Measurements from ENCODE around the gene TSHR.
"Not testable (repeated sequence)": the region's sequence is repeated elsewhere in the genome, so short reads cannot be mapped to it uniquely, and the experiment has no call there.

The TSHR gene

GRCh38 chr14:80955416-80955941 lies at the start of gene TSHR:
Gene TSHR (plus strand): TSS chr14:80955621. CDS start chr14:80955681, 60 bp downstream.
- DNase-seq: no peak

GRCh38 chr14:80906336-80906735 lies 49.1 kb upstream of the TSHR start:
- DNase-seq: no peak

GRCh38 chr14:80906946-80907345 lies 48.5 kb upstream of the TSHR start:
- no peak for DNase-seq

- not testable (repeated sequence) for DNase-seq
These were observed 43.4 kb upstream of the TSHR start for GRCh38 chr14:80912013-80912412.

- DNase-seq: no peak
These were observed 35.8 kb upstream of the TSHR start for GRCh38 chr14:80919622-80920021.

- DNase-seq: no peak
These were observed 32.1 kb upstream of the TSHR start for GRCh38 chr14:80923368-80923767.

GRCh38 chr14:80924365-80925103 lies 30.9 kb upstream of the TSHR start:
- DNase-seq: no peak

GRCh38 chr14:80926397-80927082 lies 28.9 kb upstream of the TSHR start:
- DNase-seq: no peak

- DNase-seq: no peak
These were observed 28.1 kb upstream of the TSHR start for GRCh38 chr14:80927083-80927989.

GRCh38 chr14:80930095-80930494 lies 25.3 kb upstream of the TSHR start:
- DNase-seq: no peak

- DNase-seq: no peak
These were observed 24.5 kb upstream of the TSHR start for GRCh38 chr14:80930836-80931389.

GRCh38 chr14:80933282-80933681 lies 22.1 kb upstream of the TSHR start:
- no peak for DNase-seq

GRCh38 chr14:80933686-80934085 lies 21.7 kb upstream of the TSHR start:
- no peak for DNase-seq

- no peak for DNase-seq
These were observed 15.3 kb upstream of the TSHR start for GRCh38 chr14:80940146-80940545.

GRCh38 chr14:80941241-80942185 lies 13.9 kb upstream of the TSHR start, which contains the start of gene CEP128:
Gene CEP128 (minus strand): TSS chr14:80941738.
- DNase-seq: peak; percentile 78 to 84

GRCh38 chr14:80942191-80942600 lies 13.2 kb upstream of the TSHR start:
- DNase-seq: no peak

GRCh38 chr14:80944861-80945617 lies 10.4 kb upstream of the TSHR start:
- DNase-seq: no peak

GRCh38 chr14:80946187-80946586 lies 9.2 kb upstream of the TSHR start:
- no peak for DNase-seq

GRCh38 chr14:80946797-80947196 lies 8.6 kb upstream of the TSHR start:
- no peak for DNase-seq

- no peak for DNase-seq
These were observed 7.1 kb upstream of the TSHR start for GRCh38 chr14:80948291-80948690.

GRCh38 chr14:80951491-80951890 lies 3.9 kb upstream of the TSHR start:
- no peak for DNase-seq
